IMR-90 (cell line): Measurements from ENCODE around the gene DGKD. TPM values are rescaled to one million over a fixed set of nuclear protein-coding genes. Genes with fewer than 3 reads are reported as not detected.

ENCODE experiments used
- ATAC-seq: fragments of 200-7000 bp; cut with Tn5 transposase; 2 replicates; pipeline ENCODE4 v1.9.1; 2020; ENCODE audit warnings: low read depth, mild to moderate bottlenecking, moderate library complexity
- BruUV-seq: library from RNA; stranded (reverse); fragments of 400-500 nt; replicated peaks from 2 replicates; lab custom pipeline; 2021; lab: Mats Ljungman, UMichigan
- CTCF ChIA-PET: fragments of 300-600 bp; formaldehyde crosslinking; extraction: SDS; loops from one replicate; lab custom pipeline; 2021; ENCODE audit warnings: antibody characterized with exemption; lab: Yijun Ruan, JAX
- POLR2A ChIA-PET: fragments of 300-600 bp; sonication (Branson Sonifier 250); formaldehyde crosslinking; loops from one replicate; lab custom pipeline; 2022; ENCODE audit warnings: antibody characterized with exemption; ENCODE audit not compliant: unreplicated experiment; lab: Charles Lee
- DNase-seq: peaks from one replicate; pipeline ENCODE4 v3.0.0; 2013
- H2AFZ ChIP-seq: replicated peaks from 2 replicates; pipeline ENCODE3; 2013; ENCODE audit warnings: low read length, mild to moderate bottlenecking; ENCODE audit not compliant: poor library complexity
- H2AK5ac ChIP-seq: 2 replicates; pipeline ENCODE4 v1.6.1; 2013; ENCODE audit warnings: low read depth, low read length, inconsistent platforms
- H2AK9ac ChIP-seq: replicated peaks from 2 replicates; pipeline ENCODE3; 2013; ENCODE audit warnings: mild to moderate bottlenecking, low read depth, low read length, moderate library complexity; ENCODE audit not compliant: poor library complexity
- H2BK120ac ChIP-seq: 2 replicates; pipeline ENCODE4 v1.6.1; 2013; ENCODE audit warnings: low read depth, low read length, inconsistent platforms
- H2BK15ac ChIP-seq: 3 replicates; pipeline ENCODE4 v1.6.1; 2013; ENCODE audit warnings: low read depth, low read length, inconsistent platforms
- H2BK20ac ChIP-seq: 2 replicates; pipeline ENCODE4 v1.6.1; 2013; ENCODE audit warnings: low read depth, mild to moderate bottlenecking, inconsistent platforms, low read length, moderate library complexity
- H2BK5ac ChIP-seq: 2 replicates; pipeline ENCODE4 v1.6.1; 2013; ENCODE audit warnings: mild to moderate bottlenecking, low read depth, low read length, inconsistent platforms; ENCODE audit not compliant: poor library complexity, severe bottlenecking
- H3K14ac ChIP-seq: replicated peaks from 2 replicates; pipeline ENCODE4 v1.6.1; 2013; ENCODE audit warnings: low read depth, low read length, inconsistent platforms
- H3K18ac ChIP-seq: 2 replicates; pipeline ENCODE4 v1.6.1; 2013; ENCODE audit warnings: low read depth, low read length, control low read depth
- H3K23ac ChIP-seq: 2 replicates; pipeline ENCODE4 v1.6.1; 2013; ENCODE audit warnings: low read depth, low read length, inconsistent platforms
- H3K27ac ChIP-seq: 2 replicates; pipeline ENCODE4 v1.5.1; 2013; ENCODE audit warnings: mild to moderate bottlenecking, control low read depth, low read length; ENCODE audit not compliant: insufficient read depth
- H3K27me3 ChIP-seq: 2 replicates; pipeline ENCODE4 v1.6.1; 2013; ENCODE audit warnings: low read length; ENCODE audit not compliant: control insufficient read depth, insufficient read depth
- H3K36me3 ChIP-seq: 2 replicates; pipeline ENCODE4 v1.6.1; 2013; ENCODE audit warnings: low read length, mixed read lengths; ENCODE audit not compliant: control insufficient read depth, insufficient read depth
- H3K4ac ChIP-seq: 2 replicates; pipeline ENCODE4 v1.6.1; 2013; ENCODE audit warnings: low read depth, low read length, inconsistent platforms
- H3K4me1 ChIP-seq: 2 replicates; pipeline ENCODE4 v1.6.1; 2013; ENCODE audit warnings: low read length, mixed read lengths; ENCODE audit not compliant: control insufficient read depth, insufficient read depth
- H3K4me2 ChIP-seq: 2 replicates; pipeline ENCODE4 v1.6.1; 2013; ENCODE audit warnings: low read depth, mild to moderate bottlenecking, control low read depth, low read length, moderate library complexity
- H3K4me3 ChIP-seq: 2 replicates; pipeline ENCODE4 v1.5.1; 2013; ENCODE audit warnings: low read depth, mild to moderate bottlenecking, control low read depth, low read length, moderate library complexity; ENCODE audit not compliant: insufficient read depth
- H3K56ac ChIP-seq: 2 replicates; pipeline ENCODE4 v1.6.1; 2013; ENCODE audit warnings: low read length, inconsistent platforms; ENCODE audit not compliant: insufficient read depth; ENCODE audit errors: extremely low read depth
- H3K79me1 ChIP-seq, 2 experiments: 2 replicates each; pipeline ENCODE4 v1.6.1; 2013; ENCODE audit warnings: low read length in 2 of 2, inconsistent platforms in 1 of 2, low read depth in 1 of 2
- H3K9ac ChIP-seq: 2 replicates; pipeline ENCODE4 v1.6.1; 2013; ENCODE audit warnings: low read depth, low read length, control low read depth
- H3K9me1 ChIP-seq: 2 replicates; pipeline ENCODE4 v1.6.1; 2013; ENCODE audit warnings: low read length, inconsistent platforms; ENCODE audit not compliant: insufficient read depth
- H3K9me3 ChIP-seq: 2 replicates; pipeline ENCODE4 v1.6.1; 2013; ENCODE audit warnings: low read length; ENCODE audit not compliant: control insufficient read depth, insufficient read depth
- H4K20me1 ChIP-seq: 2 replicates; pipeline ENCODE4 v1.6.1; 2013; ENCODE audit warnings: low read length, inconsistent platforms; ENCODE audit not compliant: insufficient read depth
- H4K5ac ChIP-seq: 2 replicates; pipeline ENCODE4 v1.6.1; 2013; ENCODE audit warnings: mild to moderate bottlenecking, low read depth, low read length, control low read depth
- H4K8ac ChIP-seq, 2 experiments: 2 replicates each; pipeline ENCODE4 v1.6.1; 2013; ENCODE audit warnings: low read depth in 2 of 2, low read length in 2 of 2, control low read depth in 1 of 2, inconsistent platforms in 1 of 2
- H4K91ac ChIP-seq: 2 replicates; pipeline ENCODE4 v1.6.1; 2013; ENCODE audit warnings: low read depth, low read length, inconsistent platforms; ENCODE audit not compliant: insufficient read depth
- BHLHE40 ChIP-seq: fragments of 150-350 bp; IDR thresholded peaks from 2 replicates; pipeline ENCODE4 v1.6.1; 2016; ENCODE audit warnings: mild to moderate bottlenecking, low read depth, low read length
- CEBPB ChIP-seq: IDR thresholded peaks from 2 replicates; pipeline ENCODE4 v1.6.1; 2012; ENCODE audit warnings: low read depth, low read length, improper control_type of control experiment
- CHD1 ChIP-seq: IDR thresholded peaks from 2 replicates; pipeline ENCODE4 v1.6.1; 2012; ENCODE audit warnings: low read depth, low read length, improper control_type of control experiment
- FOS ChIP-seq: fragments of 150-350 bp; IDR thresholded peaks from 2 replicates; pipeline ENCODE4 v1.6.1; 2016; ENCODE audit warnings: low read depth, low read length
- MAFK ChIP-seq: IDR thresholded peaks from 2 replicates; pipeline ENCODE4 v1.6.1; 2012; ENCODE audit warnings: low read depth, low read length, improper control_type of control experiment
- MAZ ChIP-seq: IDR thresholded peaks from 2 replicates; pipeline ENCODE4 v1.6.1; 2012; ENCODE audit warnings: low read depth, mild to moderate bottlenecking, low read length, improper control_type of control experiment, moderate library complexity, borderline replicate concordance
- NFE2L2 ChIP-seq: fragments of 150-350 bp; IDR thresholded peaks from 2 replicates; pipeline ENCODE4 v1.6.1; 2016; ENCODE audit warnings: low read depth, mild to moderate bottlenecking, low read length
- POLR2A ChIP-seq: IDR thresholded peaks from 2 replicates; pipeline ENCODE4 v1.6.1; 2012; ENCODE audit warnings: mild to moderate bottlenecking, low read depth, low read length
- RAD21 ChIP-seq: IDR thresholded peaks from 2 replicates; pipeline ENCODE4 v1.6.1; 2012; ENCODE audit warnings: low read length, improper control_type of control experiment
- RFX5 ChIP-seq: IDR thresholded peaks from 2 replicates; pipeline ENCODE4 v1.8.0; 2012; ENCODE audit warnings: low read depth, mild to moderate bottlenecking, low read length, moderate library complexity
- SMC3 ChIP-seq: fragments of 150-350 bp; IDR thresholded peaks from 2 replicates; pipeline ENCODE4 v1.6.1; 2016; ENCODE audit warnings: low read depth, mild to moderate bottlenecking, antibody characterized with exemption, low read length, moderate library complexity
- WGBS, 2 experiments: methylation state at CpG; one replicate each; pipeline versions ENCODE4 v1.1.5 to v1.1.7; 2013; ENCODE audit warnings: missing lambda C conversion rate in 2 of 2; ENCODE audit not compliant: insufficient read length in 1 of 2; ENCODE audit errors: extremely low coverage in 2 of 2; 5-methylcytosine and 5-hydroxymethylcytosine counted together
- dilution Hi-C: fragments of 300-500 bp; cut with HindIII; formaldehyde crosslinking; loops from one replicate; pipeline ENCODE4 v1.14.3; 2018; ENCODE audit warnings: low sequenced_read_pairs; ENCODE audit not compliant: unreplicated experiment
- in situ Hi-C: fragments of 300-500 bp; cut with MboI; formaldehyde crosslinking; loops from 3 replicates; pipeline ENCODE4 v1.14.3; 2019; ENCODE audit warnings: low sequenced_read_pairs, inconsistent platforms, mixed read lengths
- intact Hi-C: fragments of 100-400 bp; cut with micrococcal nuclease; formaldehyde crosslinking; loops from 2 replicates; pipeline ENCODE4 v1.10.0; 2022
- polyA plus RNA-seq, 3 experiments: library from polyadenylated mRNA; depleted of rRNA; stranded (reverse); fragments of >200 nt; gene quantifications; 2 replicates each; pipeline ENCODE4 v1.2.3, GENCODE V29; 2012; ENCODE audit warnings: low replicate concordance in 1 of 3
- total RNA-seq: library from RNA; depleted of rRNA; stranded (reverse); fragments of >200 nt; gene quantifications from 2 replicates; pipeline ENCODE4 v1.2.3, GENCODE V29; 2012
- TF ChIP-seq, protein P1 (sequence below): fragments of 150-350 bp; IDR thresholded peaks from 2 replicates; pipeline ENCODE4 v1.6.1; 2017; ENCODE audit warnings: mild to moderate bottlenecking, antibody characterized with exemption, low read length, low read depth
- TF ChIP-seq, protein P2 (sequence below): conservative IDR thresholded peaks from 2 replicates; pipeline ENCODE4 v1.5.1; 2012; ENCODE audit warnings: mild to moderate bottlenecking, low read depth, low read length, improper control_type of control experiment
- TF ChIP-seq, protein P3 (sequence below): fragments of 150-350 bp; IDR thresholded peaks from 2 replicates; pipeline ENCODE4 v1.6.1; 2016; ENCODE audit warnings: low read depth, mild to moderate bottlenecking, low read length, moderate library complexity, borderline replicate concordance

DGKD gene
- total and polyA plus RNA-seq, 2 of the 4 experiments (the other 2 are of a cell fraction): 6.5 to 10.1 TPM

DNA sequence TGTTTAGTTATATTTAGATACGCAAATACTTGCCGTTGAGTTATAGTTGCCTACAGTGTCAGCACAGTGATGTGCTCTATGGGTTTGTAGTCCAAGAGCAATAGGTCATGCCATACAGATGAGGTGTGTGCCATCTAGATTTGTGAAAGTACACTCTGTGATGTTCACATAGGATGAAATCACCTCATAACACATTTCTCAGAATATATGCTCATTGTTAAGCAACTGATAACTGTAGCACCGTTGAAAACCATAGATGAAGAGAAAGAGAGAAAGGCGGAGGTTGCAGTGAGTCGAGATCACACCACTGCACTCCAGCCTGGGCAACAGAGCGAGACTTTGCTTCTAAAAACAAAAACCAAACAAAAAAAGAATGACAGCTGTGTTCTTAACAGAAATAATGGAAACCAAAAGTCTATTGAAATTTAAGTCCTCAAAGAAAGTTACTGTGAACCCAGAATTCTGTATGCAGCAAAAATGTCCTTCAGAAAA, 9.5 kb downstream of the DGKD start:
- Histone ChIP-seq H3K79me1 (peaks cover 23% of the 10 kb centered on the region in 2 experiments; a peak in 3 of 4 replicates), H3K27me3 (no peaks in the 10 kb centered on the region), H2AK9ac (no peak overlapping the region), H3K27ac (no peak overlapping the region), H2BK20ac (no peak overlapping the region), H2BK15ac (no peak overlapping the region), H3K9me1 (no peaks in the 10 kb centered on the region), H4K20me1 (no peaks in the 10 kb centered on the region; the same call in 1 of the 2 replicates), H4K8ac (no peak overlapping the region), H3K9me3 (no peaks in the 10 kb centered on the region), H2BK5ac (no peak overlapping the region), H2AFZ (no peak overlapping the region), H3K4me3 (no peak overlapping the region), H3K14ac (no peak overlapping the region), H2AK5ac (no peak overlapping the region), H3K56ac (no peak overlapping the region), H4K91ac (no peak overlapping the region), H3K36me3 (peaks cover 1% of the 10 kb centered on the region; the same call in 1 of the 2 replicates), H3K18ac (no peak overlapping the region), H3K9ac (no peak overlapping the region), H2BK120ac (no peak overlapping the region), H3K4me2 (no peak overlapping the region), H3K4me1 (no peaks in the 10 kb centered on the region), H4K5ac (no peak overlapping the region), H3K4ac (no peak overlapping the region), H3K23ac (no peak overlapping the region)
- BruUV-seq: no TSS peak
- dilution Hi-C loops (no loop called here), in situ Hi-C loops (no loop called here), intact Hi-C loops (no loop called here)
- DNase-seq: no peak
- WGBS, 2 experiments: no CpG with 5 or more reads among the region's 6 CpGs
- TF ChIP-seq CEBPB: no peak
- TF ChIP-seq, protein P1, sequence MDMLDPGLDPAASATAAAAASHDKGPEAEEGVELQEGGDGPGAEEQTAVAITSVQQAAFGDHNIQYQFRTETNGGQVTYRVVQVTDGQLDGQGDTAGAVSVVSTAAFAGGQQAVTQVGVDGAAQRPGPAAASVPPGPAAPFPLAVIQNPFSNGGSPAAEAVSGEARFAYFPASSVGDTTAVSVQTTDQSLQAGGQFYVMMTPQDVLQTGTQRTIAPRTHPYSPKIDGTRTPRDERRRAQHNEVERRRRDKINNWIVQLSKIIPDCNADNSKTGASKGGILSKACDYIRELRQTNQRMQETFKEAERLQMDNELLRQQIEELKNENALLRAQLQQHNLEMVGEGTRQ: no peak
- TF ChIP-seq SMC3: no peak
- TF ChIP-seq BHLHE40: no peak
- TF ChIP-seq, protein P2, sequence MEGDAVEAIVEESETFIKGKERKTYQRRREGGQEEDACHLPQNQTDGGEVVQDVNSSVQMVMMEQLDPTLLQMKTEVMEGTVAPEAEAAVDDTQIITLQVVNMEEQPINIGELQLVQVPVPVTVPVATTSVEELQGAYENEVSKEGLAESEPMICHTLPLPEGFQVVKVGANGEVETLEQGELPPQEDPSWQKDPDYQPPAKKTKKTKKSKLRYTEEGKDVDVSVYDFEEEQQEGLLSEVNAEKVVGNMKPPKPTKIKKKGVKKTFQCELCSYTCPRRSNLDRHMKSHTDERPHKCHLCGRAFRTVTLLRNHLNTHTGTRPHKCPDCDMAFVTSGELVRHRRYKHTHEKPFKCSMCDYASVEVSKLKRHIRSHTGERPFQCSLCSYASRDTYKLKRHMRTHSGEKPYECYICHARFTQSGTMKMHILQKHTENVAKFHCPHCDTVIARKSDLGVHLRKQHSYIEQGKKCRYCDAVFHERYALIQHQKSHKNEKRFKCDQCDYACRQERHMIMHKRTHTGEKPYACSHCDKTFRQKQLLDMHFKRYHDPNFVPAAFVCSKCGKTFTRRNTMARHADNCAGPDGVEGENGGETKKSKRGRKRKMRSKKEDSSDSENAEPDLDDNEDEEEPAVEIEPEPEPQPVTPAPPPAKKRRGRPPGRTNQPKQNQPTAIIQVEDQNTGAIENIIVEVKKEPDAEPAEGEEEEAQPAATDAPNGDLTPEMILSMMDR: no peak
- no peak for TF ChIP-seq FOS
- TF ChIP-seq MAZ: no peak
- no peak for TF ChIP-seq POLR2A
- TF ChIP-seq RFX5: no peak
- TF ChIP-seq RAD21: no peak
- TF ChIP-seq, protein P3, sequence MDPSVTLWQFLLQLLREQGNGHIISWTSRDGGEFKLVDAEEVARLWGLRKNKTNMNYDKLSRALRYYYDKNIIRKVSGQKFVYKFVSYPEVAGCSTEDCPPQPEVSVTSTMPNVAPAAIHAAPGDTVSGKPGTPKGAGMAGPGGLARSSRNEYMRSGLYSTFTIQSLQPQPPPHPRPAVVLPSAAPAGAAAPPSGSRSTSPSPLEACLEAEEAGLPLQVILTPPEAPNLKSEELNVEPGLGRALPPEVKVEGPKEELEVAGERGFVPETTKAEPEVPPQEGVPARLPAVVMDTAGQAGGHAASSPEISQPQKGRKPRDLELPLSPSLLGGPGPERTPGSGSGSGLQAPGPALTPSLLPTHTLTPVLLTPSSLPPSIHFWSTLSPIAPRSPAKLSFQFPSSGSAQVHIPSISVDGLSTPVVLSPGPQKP: no peak
- TF ChIP-seq NFE2L2: no peak
- no peak for TF ChIP-seq MAFK
- no peak for TF ChIP-seq CHD1
- ATAC-seq: no peak
- ChIA-PET CTCF (interaction anchor here (1.2 kb wide), 1 partner anchor 14 kb away, joined by 3 read pairs; no protein-coding TSS in a partner anchor), POLR2A (no interaction called here)
